NK-92 (cell line): Measurements from ENCODE around the gene R3HDM2.

Experiments
- DNase-seq: peaks from one replicate; lab custom pipeline; 2025; ENCODE audit not compliant: unreplicated experiment; lab: John Stamatoyannopoulos, UW

The R3HDM2 gene

DNA sequence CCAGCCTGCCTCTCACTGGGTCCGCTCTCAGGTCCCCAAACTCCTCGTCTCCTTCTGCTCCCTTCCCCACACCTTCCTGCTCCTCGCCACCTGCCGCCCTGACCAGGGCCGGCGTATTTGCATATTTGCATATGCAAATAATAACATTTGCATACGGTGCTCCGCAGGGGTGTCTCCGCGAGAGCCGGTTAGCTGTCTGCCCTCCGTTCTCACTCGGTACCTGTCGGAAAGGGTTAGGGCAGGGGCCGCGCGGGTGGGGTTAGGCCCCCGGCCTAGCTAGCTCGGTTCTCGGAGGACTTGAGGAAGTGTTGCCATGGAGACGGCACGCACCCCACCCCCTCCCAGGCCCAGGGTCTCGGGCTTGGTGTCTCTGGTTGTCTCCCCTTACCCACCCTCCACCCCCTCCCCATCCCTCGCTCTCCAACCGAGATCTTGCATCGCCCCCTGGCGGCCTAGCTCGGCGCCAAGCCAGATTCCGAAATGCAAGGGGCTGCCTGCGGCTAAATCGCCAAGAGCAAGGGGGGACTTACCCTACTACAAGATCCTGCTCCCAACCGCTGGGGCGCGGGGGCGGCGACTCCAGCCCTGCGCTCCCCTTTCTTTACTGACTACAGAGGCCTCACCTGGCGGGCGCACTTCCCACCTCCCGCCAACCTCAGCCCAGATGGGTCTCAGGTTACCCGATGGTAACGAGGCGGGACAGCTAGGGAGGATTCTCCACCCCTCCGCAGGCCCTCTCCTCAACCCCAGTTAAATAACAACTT is 188.0 kb downstream of the R3HDM2 start:
- no peak for DNase-seq

DNA sequence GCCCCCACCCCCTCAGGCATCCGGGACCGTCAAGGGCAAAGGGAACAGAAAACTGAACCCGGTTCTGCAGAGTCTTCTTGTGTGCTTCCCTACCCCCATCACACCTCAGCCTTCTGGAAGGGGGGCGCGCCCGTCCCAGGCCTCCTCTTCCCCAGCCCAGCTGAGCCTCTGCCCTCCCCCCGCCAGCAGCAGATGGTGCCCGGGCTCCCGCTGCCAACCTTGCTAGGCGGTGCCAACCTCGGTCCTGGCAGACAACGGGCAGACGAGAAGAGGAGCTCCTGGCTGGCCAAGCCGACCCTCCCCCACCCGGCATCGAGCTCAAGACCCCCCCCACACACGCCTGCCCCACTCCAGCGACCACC is 188.5 kb downstream of the R3HDM2 start:
- DNase-seq, result no peak

DNA sequence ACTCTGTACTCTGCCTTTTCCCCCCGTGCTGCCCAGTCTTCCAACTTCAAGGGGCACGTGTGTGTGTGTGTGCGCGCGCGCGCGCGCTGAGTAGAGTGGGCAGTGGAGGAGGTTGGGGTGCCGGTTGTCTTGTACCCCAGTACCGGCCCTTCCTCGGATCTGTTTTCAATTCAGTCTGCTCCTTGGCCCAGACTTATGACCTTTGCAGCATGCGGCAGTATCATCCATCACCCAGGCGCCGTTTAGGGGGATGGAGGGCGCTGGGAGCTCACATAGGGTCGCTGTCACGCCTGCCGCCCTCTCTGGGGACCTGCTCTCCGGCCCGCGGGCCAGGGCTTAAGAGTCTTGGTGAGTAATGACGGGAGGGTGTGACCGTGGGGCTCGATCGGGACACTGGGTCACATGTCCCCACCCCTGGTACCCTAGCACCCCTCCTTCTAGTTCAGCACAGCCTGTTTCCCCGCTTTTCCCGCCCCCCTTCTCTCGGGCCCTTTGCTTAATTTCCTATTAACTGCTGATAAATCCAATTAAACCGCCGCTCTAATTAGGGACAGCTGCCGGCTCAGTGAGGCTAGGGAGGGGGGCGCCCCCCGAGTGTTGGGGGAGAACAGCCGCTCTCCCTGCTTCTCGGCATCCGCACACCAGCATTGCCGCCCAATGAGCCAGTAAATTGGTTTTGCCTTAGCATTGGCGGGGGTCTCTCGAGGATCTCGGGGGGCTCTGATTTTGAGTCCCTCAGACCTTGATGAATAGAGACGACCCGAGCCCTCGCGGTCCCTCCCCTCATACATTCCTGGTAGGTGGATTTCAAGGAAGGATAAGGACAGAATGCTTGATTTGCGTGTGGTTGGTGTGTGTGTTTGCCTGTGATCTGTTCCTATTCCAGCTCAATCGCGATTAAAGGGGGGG is 189.2 kb downstream of the R3HDM2 start:
- no peak for DNase-seq

DNA sequence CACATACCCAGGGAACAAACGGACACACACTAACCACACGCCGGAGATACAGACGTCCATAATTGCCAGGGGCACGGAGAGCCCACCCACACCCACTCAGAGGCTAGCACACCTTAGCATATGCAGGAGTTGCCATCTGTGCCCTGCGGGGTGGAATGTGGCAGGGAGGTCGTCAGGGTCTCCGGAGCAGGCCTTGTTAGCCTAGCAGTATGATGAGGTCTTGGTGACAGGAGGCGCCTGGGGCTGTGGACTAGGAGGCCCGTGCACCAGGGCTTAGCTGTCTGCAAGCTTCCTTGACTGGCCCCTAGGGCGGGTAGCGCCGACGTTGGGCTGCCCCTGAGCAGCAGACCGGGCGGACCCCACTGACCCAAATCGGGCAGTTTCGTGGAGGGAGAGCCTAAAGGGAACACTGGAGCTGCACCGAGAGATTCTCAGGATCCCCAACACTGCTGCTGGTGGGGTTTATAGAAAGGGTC is 189.9 kb downstream of the R3HDM2 start:
- no peak for DNase-seq

DNA sequence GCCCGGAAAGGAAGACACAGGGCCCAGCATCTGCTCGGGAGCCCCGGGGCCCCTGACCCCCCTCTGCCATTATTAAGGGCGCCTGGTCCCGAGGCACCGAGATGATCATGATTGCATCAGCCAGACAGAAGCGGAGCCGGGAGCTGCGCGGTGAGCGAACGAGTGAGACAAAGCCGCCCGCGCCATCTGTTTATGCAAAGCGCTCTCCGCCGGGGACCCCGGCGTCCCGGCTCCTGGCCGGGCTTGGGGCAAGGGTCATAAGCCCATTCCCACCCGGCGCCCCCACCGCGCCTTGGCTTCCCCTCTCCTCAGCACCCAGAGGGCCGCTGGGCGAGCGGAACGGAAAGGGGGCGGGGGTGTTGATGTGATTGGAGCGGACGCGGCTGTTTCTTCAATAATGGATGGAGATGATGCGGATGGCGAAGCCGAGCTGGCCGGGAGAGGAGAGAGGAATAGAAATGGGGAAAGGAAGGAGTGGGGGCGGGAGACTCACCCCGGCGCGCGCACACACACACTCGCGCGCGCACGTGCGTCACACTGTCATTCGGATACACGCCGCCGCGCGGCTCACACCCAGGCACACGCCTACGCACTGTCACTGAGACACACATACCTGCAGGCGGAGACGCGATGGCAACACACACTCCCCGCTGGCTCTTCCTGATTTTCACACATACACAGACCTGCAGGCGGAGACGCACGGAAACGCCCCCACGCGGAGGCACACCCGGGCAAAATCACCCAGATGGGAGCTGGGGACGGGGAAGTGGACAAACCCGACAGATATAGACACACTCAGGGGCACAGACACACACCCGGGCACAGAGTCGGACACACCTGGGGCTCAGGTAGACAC is 190.5 kb downstream of the R3HDM2 start:
- no peak for DNase-seq

DNA sequence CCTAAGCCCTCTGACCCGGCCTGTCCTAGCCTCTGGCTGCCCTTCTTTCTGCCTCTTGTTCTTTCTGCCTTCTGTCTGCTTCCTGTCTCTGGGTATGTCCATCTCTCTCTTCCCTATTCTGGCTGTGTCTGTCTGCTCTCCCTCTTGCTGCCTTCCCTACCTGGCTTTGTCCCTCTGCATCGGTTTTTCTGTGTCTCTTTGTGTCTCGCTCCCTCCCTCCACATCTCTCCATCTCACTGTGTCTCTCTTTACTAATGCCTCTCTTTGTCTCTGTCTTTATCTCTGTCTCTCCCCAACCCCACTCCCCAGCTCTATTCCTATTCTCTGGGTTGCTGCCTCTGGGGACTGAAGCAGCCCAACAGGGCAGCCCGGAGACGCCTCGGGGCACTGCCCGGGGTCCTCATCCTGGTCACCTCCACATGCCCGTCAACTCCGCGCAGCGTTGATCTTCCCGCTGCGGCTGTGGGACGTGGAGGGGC is 191.2 kb downstream of the R3HDM2 start:
- no peak for DNase-seq

DNA sequence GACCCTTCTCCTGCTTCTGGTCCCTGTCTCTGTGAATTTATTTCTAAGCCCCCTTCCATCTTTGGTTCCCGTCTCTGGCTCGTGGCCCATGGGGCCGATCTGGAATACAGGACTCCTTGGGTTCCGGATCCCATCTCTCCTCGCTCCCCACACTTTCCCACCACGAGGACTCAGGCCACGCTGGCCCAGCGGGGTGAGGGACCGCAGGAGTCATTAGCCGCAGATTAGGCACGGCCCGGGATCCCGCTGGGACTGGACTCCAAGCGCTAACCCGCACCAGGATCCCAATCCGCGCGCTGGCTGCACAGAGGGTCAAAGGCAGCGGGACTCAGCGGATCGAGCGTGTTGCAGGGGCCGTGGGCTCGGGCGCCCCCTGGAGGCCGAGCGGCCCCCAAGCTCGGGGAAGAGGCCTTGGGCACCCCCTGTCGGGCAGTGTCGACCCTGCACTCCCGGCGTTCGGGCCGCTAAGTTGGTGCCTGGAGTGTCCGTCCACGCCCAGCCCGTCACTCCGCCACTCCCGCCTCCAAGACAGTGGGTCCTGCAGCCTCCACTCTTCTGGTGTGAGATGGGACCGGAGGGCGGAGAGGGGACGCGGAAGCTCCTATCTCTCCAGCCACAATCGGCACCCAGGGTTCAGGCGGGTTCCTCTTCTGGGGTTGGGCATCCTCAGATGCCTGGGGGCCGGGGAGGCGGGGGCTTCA is 191.8 kb downstream of the R3HDM2 start:
- DNase-seq, result no peak

DNA sequence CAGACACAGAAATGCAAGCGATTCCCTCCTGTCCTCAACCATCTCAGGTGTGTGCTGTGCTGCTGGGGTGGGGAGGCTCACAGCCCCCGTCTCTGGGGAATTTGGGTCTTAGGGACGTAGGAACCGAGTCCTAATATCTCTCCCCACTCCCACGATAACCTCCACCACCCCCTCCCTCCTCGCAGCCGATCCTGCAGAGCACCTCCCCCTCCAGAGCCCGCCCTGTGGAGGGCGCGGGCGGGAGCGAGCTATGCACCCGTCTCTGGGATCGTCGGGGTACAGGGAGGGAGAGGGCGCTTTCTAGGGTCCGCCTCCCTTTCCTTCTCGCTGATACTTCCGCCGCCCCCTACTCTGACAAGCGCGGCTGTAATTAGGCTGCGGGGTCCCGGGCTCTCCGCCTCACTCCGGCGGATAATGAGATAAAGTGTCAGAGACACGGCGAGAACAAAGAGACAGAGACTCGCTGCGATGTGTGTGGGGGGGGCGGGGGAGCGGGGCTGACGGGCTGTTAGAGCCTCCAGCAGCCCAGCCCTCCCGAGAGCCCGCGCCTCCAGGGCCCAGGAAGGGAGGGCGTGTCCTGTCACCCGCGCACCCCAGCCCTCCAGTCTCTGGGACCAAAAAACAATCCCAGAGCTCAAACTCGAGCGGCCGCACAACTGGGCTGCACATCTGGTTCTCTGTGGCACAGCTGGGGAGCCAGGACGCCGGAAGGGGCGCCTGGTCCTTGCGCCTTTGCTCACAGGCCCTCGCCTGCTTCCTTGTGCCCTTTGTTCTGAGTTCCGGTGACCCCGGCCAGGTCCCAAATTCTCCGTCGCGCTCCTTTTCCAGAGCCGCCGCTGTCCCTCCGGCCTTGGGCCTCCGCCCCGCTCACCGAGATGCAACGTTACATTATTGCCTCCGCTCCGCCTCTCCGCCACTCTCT is 192.7 kb downstream of the R3HDM2 start:
- no peak for DNase-seq

DNA sequence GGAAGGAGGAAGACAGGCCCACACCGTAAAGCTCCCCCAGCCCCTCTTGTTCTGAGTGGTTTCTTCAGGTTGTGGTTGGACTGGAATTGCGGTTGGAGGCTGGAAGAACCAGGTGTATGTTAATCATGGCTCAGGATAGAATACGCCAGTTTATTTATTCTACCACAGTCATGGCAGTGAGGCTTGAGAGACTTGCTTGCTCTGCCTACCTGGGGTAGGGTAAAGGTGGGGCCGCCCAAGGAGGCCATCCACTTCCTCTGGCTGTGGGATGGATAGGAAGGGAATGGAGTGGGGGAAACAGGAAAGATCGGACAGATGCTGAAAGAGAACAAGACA is 193.3 kb downstream of the R3HDM2 start:
- DNase-seq, result no peak

DNA sequence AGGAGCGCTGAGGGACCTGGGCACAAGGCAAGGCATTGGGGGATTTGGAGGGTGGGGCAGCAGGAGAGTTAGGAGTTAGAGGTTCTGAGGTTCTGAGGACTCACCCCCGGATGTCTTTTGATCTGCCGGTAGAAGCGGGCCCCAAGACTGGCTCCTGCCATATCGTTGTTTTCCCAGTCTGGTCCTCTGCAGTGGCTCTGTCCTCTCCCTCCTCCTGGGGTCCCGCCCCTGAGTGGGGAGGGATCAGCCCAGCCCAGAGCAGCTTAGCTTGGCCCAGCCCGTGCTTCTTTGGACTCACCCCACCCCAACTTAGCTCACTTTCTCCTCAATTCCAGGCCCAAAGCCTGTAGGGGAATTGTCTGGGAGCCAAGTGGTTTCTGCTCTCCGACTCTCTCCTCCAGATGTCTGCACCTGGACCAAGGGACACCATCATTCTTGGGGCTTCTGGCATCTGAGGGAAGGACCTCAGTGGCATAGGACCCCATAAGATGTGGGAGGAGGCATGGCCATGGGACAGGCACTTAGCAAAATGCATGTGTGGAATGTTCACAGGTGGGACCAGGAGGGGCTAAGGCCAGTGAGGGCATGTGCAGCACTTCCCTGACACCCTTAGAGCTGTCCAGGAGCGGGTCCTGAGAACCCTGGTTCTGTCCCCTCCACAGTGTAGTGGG is 193.8 kb downstream of the R3HDM2 start:
- no peak for DNase-seq

DNA sequence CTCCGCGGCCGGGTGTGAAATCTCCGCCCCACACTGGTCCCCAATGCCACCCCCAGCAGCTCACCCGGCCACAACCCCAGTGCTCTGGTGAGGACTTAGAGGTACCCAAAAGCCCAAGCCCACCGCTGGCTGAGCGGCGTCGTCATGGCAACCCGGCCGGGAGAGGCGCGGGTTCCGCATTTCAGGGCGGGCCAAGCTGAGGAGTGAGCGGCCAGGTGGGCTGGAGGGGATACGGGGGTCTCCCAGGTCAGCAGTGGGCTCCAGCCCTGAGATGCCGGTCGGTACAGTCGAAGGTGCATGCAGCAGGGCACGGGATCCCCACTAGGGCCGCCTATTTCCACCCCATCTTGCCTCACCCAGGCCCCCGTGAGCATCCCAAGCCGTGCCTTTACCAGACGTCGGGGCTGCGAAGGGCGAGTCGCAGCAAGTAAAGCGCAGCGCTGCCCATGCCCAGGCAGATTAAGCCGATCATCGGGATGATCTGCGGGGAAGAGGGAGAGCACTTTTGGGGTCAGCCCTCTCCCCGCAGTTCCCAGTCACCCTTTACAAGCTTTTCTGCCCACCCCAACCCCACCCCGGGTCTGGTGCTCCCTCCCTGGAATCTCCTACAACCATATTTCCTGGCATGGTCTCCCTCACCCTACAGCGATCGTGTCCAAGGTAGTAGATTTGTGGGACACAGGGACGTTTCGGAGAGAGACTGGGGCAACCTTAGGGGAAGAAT is 194.5 kb downstream of the R3HDM2 start:
- DNase-seq, result no peak

DNA sequence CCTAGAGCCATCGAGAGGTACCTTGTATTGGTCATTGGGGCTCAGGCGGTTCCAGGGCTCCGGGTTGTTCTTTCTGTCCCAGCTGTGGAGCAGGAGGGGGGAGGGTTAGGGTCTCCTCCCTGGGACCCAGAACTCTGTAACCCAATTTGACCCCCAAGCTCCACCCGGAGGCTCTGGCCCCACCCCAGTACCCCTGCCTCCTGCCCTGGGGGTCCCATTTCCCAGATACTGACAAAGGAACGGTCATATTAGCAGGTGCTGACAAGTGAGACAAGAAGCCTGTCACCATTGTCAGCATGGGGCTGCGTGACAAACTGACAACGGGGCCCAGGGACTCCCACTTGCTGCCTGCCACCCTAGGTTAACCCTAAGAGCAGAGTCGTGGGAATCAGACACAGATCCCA is 195.1 kb downstream of the R3HDM2 start:
- DNase-seq, result no peak

DNA sequence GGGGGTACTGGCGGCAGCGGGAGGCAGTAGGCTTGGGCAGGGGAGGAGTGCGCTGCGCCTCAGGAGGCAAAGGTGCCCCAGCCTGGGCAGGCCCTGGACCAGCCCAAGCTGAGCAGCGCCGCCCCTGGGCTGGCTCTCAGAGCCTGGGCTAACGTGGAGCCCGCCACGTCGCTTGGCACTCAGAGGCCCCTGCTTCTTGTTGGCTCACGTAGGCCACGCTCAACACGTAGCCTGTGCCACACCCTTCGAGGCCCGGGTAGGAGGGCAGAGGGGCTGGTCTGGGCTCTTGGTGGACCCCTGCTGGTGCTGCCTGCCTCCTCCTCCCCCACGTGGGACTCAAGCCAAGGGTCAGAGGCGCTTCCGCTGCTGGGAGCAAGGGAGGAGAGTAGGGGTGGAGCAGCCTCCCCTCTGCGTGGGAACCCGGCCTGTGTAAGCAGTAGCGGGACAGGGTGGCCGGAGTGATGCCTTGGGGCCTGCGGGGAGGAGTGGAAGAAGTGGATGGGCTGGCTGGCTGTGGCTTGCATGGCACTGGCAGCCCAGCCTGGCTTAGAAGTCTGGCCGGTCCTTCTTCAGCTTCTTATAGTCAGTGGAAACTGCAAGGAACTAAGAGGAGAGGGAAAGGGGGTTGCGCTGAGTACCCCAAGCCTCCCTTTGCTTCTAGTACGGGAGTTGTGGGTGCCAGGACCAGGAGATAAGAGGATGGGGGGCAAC is 195.7 kb downstream of the R3HDM2 start:
- DNase-seq, result no peak

DNA sequence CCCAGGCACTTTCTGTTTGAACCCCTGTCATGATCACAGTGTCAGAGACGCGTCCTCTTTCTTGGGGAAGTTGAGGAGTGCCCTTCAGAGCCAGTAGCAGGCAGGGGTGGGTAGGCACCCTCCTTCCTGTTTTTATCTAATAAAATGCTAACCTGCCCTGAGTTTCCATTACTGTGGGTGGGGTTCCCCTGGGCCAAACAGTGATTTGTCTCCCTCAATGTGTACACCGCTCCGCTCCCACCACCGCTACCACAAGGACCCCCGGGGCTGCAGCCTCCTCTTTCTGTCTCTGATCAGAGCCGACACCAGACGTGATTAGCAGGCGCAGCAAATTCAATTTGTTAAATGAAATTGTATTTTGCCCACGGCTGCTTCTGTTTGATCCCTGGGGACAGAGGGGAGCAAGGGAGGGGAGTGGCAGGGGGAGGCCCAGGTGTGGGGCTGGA is 196.2 kb downstream of the R3HDM2 start:
- DNase-seq, result no peak

DNA sequence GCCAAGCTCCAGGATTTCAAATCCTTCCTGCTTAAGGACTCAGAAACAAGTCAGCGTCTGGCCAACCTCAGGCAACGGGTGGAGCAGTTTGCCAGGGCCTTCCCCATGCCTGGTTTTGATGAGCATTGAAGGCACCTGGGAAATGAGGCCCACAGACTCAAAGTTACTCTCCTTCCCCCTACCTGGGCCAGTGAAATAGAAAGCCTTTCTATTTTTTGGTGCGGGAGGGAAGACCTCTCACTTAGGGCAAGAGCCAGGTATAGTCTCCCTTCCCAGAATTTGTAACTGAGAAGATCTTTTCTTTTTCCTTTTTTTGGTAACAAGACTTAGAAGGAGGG is 196.6 kb downstream of the R3HDM2 start:
- no peak for DNase-seq

DNA sequence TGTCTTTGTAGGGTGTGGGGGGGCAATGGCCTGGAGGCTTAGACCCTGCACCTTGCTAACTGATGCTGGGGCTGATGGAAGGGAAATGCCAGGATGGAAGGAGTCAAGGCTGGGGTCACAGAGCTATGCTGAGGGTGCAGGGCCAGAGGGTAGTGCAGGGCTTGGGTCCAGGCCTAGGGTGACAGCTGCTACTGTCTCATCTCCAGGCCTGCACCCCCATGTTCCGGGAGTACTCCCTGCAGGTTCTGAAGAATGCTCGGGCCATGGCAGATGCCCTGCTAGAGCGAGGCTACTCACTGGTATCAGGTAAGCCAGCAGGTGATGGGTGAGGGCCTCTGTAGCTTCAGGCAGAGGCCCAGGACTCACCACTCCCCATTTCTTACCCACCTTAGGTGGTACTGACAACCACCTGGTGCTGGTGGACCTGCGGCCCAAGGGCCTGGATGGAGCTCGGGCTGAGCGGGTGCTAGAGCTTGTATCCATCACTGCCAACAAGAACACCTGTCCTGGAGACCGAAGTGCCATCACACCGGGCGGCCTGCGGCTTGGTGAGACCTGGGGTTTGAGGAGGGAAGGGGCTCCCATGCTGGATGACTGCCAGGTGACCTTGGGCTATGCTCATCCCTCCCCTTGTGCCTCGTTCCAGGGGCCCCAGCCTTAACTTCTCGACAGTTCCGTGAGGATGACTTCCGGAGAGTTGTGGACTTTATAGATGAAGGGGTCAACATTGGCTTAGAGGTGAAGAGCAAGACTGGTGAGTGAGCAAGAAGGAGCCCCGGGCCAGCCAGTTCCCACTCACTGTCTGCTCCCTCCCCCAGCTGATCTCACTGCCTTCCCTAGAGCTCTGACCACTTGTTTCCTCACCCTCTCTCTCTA is 197.2 kb downstream of the R3HDM2 start:
- DNase-seq, result no peak
